HG02678 (cell line): ENCODE data around the gene CYP46A1.

Experiments used
- ATAC-seq: cut with Tn5 transposase; IDR thresholded peaks from one replicate; pipeline ENCODE4 v1.9.1; 2021; ENCODE audit warnings: mild to moderate bottlenecking, moderate library complexity; ENCODE audit not compliant: unreplicated experiment

Gene CYP46A1

DNA sequence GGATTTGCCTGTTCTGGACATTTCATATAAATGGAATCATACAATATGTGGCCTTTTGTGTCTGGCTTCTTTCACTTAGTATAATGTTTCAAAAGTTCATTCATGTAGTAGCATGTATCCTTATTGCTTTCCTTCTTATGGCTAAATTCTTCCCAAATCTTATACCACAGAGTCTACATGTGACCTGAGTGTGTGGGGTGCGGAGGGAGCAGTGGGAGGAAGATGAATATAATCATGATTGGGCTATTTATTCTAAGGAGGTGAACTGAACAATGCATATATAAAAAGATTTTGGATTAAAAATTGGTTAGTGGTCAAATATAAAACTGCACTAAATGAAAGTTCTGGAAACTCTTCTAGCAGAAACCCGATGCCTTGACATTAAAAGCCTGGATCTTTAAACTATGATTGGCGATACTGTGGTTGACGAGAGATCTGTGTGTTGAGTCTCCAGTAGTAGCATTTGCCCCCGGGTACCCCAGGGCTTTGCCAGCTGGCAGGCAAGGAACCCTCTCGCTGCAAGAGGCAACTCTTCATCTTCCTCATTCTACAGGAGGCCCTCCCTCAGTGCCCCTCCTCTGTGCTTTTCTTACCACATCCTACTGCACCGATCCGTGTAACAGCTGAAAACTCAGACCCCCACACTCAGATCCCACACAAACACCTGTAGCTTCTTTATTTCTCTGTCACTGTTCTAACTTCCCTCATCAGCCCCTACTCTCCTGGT is 2.6 kb downstream of the CYP46A1 start:
- no peak for ATAC-seq

DNA sequence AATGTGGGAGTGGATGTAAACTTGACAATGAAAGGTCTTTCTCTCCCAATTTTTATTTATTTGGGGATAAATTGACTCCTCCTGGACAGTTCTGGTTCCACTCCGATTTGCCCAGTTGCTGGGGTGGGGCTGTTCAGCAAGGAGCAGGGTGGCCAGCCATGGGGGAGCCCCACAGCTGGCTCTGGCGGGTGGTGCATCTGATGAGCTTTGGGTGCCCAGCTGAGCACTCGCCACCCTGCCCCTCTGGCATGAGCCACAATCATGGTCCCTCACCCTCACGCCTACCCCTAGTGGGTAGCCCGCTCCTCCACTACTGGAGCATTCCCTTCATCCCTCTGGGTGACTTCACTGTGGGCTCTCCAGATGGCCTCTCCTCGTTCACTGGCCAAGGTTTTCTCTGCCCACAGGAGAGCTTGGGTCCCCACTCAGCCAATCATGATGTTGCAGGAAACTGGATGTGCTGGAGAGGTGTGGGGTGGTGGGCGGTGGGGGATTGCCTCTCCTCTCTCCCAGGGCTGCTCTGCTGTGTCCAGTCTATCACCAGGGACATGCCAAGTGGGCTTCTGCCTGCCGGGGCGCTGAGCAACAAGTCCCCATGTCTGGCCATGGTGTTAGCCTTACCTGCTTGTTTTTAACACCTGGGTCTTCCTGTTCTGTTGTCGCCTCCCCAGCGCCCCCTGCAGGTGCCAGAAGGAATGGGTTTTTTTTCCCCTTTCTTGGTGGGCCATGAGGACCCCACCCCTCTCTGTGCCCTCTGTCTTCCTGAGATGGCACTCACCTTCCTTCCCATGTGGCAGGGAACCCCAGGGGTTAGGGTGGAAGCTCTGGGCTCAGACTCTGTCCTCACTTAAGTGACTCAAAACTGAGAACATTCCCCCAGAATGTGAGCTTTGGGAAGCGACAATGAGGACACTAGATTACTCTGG is 3.4 kb downstream of the CYP46A1 start:
- ATAC-seq: no peak

DNA sequence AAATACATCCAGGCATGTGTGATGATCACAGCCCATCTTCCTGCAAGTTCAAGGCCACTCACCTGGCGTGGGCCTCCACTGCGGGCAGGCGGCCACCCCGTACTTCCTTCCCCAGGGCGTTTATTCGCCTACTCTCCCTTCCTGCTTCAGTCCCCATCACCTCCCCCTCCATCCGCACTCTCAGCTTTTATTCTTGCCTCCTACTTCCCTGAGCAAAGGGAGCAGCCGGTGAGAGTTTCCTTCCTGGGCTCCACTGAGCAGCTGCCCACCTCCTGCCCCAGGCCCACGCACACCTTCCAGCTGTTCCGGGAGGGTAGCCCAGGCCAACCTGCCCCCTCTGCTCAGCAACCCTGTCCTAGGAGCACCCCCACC is 4.1 kb downstream of the CYP46A1 start:
- no peak for ATAC-seq

- ATAC-seq: no peak
Measured at GRCh38 chr14:99688629-99689028, 4.5 kb downstream of the CYP46A1 start.

DNA sequence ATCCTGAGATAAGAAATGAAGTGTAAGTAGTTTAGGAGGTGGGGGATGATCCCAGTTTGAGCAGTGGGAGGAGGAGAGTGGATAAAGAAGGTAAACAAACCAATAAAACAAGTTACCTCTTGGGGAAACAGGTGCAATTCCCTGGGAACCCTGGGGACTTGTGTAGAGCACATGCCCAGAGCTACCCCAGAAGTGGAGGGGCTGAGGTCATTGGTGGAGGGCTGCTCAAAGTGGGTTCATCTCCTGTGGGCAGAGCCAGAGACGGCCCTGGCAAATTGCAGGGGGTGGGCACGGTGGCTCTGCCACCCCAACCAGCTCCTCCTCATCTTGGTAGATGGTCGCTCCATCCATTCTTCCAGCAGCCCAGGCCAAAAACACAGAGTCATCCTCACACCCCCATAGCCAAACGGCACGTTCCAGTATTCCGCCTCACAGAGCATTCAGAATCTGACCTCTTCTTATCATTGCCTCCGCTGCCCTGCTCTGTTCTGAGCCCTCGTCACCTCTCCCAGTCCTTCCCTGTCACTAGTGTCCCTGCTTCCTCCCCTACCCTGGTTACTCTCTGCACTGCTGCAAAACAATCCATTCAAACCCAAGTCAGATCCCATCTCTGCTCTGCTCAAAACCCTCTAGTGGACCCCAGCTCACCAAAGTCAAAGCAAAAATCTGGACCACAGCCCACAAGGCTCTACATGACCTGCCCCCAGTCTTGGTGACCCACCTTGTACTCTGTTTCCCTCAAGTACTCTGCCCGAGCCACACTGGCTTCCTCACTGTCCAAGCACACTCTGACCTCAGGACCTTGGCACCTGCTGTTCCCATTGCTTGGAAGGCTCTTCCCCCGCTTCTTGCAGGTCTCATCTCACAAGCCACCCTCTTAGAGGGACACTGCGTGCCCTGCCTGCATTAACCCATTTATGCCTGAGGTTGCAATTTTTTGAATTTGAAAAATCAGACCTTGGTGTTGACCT is 5.5 kb downstream of the CYP46A1 start:
- no peak for ATAC-seq

DNA sequence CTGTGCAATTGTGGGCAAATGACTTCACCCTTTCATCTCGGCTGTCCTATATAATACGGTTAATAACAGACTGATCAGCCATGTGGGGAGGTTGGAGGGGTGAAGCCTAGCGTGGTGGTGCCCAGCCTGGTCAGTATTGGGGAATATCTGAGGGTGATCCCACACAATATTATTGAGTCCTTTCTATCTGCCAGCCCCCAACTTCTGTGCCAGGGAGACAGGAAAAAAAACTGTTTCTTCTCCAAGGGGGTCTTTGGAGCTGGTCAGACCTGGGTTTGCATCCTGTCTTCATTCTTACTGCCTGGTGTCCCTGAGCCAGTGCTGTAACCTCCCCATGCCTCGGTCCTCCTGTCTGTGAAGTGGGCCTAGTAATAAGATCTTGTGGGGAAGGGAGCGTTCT is 6.5 kb downstream of the CYP46A1 start:
- ATAC-seq: no peak

GRCh38 chr14:99691111-99691885 is 7.2 kb downstream of the CYP46A1 start:
- no peak for ATAC-seq

- no peak for ATAC-seq
Measured at GRCh38 chr14:99693918-99694317, 9.8 kb downstream of the CYP46A1 start.

DNA sequence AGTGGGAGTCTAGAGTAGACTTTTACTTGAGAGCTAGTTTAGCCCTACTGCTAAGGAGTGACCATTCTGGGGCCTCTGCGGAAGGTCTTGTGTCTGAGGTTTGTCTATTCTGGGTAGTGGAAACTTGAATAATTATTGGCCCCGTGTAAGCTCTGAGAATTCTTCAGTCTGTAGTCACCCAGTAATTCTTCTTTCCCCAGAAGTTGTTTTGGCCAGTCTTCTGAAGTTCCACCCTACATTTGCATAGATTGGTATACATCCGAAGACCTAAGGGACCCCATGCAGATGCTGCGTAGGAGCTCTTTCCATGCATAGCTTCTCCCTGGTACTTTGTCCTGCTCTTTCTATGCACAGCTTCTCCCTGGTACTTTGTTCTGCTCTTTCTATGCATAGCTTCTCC is 12.8 kb downstream of the CYP46A1 start:
- no peak for ATAC-seq

DNA sequence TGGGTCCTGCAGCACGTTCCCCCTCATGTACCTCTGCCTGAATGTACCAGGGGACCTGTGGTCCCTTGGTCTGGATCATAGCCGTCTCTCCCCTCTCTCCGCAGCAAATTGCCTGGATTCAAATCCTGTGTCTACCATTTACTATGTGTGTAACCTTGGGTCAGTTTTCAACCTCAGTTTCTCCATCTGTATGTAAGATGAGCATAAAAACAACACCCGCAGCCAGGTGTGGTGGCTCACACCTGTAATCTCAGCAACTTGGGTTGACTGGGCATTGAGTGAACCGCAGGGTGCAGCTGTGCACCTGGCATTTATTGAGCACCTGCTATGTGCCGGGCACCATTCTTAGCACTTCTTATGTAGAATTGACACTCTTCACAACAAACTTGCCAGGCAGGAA is 14.1 kb downstream of the CYP46A1 start:
- no peak for ATAC-seq

DNA sequence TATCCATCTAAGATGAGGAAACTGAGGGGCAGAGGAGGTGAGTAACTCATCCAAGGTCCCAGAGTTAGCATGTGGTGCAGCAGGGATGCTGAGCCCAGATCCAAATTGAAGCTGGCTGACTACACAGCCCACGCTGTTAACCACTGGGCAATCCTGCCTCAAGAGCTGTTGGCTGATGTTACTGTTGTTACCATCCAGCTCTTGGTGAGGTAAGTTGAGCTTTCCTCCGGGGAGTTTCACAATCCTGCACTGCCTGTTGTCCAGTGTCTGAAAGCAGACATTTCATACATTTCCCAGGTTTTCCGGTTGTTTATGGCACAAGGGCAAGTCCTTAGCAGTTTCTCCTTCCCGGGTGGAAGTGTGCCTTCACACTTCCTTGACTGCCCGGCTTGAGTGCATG is 14.5 kb downstream of the CYP46A1 start:
- no peak for ATAC-seq

DNA sequence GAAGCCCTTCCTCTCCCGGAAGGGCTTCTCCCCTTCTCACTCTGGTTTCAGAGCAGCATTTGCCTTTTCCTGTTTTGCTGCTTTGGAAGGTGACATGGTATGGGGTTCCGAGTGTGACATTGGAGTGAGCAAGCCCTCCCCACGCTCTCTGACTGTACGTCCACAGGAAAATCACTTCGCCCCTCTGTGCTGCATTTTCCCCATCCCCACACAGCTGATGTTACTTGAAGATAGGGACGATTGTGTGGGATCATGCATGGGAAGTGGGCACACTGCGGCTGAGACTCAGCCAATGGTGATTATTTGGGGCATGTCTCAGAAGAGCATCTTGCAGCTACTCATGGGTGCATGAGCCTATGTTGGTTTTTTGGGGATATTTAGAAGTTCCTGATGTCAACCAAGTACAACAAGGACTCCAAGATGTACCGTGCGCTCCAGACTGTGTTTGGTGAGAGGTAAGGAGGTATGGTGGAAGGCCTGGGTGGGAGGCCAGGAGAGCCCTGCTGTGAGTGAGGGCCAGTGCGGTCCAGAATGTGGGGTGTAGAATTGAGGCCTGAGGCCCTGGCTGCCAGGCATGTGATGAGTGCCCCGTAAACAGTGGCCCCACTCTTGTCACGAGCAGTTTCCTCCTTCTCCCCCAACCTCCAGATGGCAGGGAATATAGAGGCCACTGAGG is 15.1 kb downstream of the CYP46A1 start:
- no peak for ATAC-seq

- ATAC-seq: no peak
Measured at GRCh38 chr14:99699861-99700260, 15.8 kb downstream of the CYP46A1 start.

GRCh38 chr14:99700379-99700778 is 16.3 kb downstream of the CYP46A1 start:
- ATAC-seq: no peak

GRCh38 chr14:99701260-99701659 is 17.2 kb downstream of the CYP46A1 start:
- ATAC-seq: no peak

- no peak for ATAC-seq
Measured at GRCh38 chr14:99702115-99702514, 18.0 kb downstream of the CYP46A1 start.

DNA sequence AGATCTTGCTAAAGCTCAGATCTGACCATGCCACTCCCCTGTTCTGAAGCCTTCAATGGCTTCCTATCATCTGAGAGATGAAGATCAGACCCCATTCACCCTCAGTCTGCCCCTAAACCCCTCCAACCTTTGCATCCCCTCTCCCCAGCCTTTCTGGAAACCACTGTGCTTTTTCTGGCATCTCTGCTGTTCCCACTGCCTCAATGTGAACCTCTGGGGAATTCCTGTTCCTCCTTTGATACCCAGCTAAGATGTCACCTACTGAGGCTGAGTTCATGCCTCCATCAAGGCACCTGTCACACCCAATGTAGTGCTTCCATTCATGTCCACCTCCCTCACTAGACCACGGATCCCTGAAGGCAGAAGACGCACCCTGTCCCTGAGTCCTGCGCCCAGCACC is 19.3 kb downstream of the CYP46A1 start:
- no peak for ATAC-seq

GRCh38 chr14:99704037-99704436 is 19.9 kb downstream of the CYP46A1 start:
- no peak for ATAC-seq

- ATAC-seq: no peak
Measured at GRCh38 chr14:99706107-99706900, 22.2 kb downstream of the CYP46A1 start.
